PC-3 (cell line): ENCODE data around the gene AMIGO3.

Experiments
- CTCF ChIP-seq: fragments of 300-600 bp; sonication (generic); conservative IDR thresholded peaks from 2 replicates; pipeline ENCODE4 v1.5.1; 2017; ENCODE audit warnings: antibody characterized with exemption, low read depth, mild to moderate bottlenecking, low read length
- EZH2phosphoT487 ChIP-seq: fragments of 300-600 bp; sonication (generic); IDR thresholded peaks from 2 replicates; pipeline ENCODE4 v1.6.1; 2018; ENCODE audit warnings: mild to moderate bottlenecking, antibody characterized with exemption, low read length, borderline replicate concordance

- TF ChIP-seq CTCF (no peak), EZH2phosphoT487 (no peak)
Observed at GRCh38 chr3:49759226-49759625, 39.7 kb upstream of the AMIGO3 start.
